Lung (tissue), 12 donors: Measurements from ENCODE around the gene EPS8. TPM values are rescaled to one million over a fixed set of nuclear protein-coding genes. Genes with fewer than 3 reads are reported as not detected.

ENCODE experiments used
- ATAC-seq: fragments of 200-7000 bp; cut with Tn5 transposase; one replicate; pipeline ENCODE4 v1.9.1; 2020; ENCODE audit warnings: moderate number of reproducible peaks; ENCODE audit not compliant: insufficient read depth, low FRiP score
- DNase-seq, 3 donors: peaks; one replicate each; pipeline ENCODE4 v3.0.0-alpha.2; 2013 to 2017
- H3K27ac ChIP-seq, 2 donors: one replicate each; pipeline ENCODE4 v1.5.1; 2013; ENCODE audit warnings: mild to moderate bottlenecking in 2 of 2, moderate library complexity in 2 of 2, control low read depth in 1 of 2, inconsistent platforms in 1 of 2, low read depth in 1 of 2, low read length in 1 of 2
- H3K27me3 ChIP-seq, 3 donors: one replicate each; pipeline ENCODE4 v1.5.1; 2013; ENCODE audit warnings: low read length in 2 of 3; ENCODE audit not compliant: control insufficient read depth in 3 of 3, insufficient read depth in 3 of 3
- H3K36me3 ChIP-seq, 4 donors: one replicate each; pipeline ENCODE4 v1.5.1; 2013; ENCODE audit warnings: low read length in 4 of 4, mild to moderate bottlenecking in 1 of 4, moderate library complexity in 1 of 4; ENCODE audit not compliant: control insufficient read depth in 4 of 4, insufficient read depth in 4 of 4
- H3K4me1 ChIP-seq, 5 donors: one replicate each; pipeline ENCODE4 v1.5.1; 2013; ENCODE audit warnings: low read length in 5 of 5, mild to moderate bottlenecking in 2 of 5, moderate library complexity in 1 of 5; ENCODE audit not compliant: control insufficient read depth in 5 of 5, insufficient read depth in 5 of 5
- H3K4me3 ChIP-seq: one replicate; pipeline ENCODE4 v1.5.1; 2013; ENCODE audit warnings: mild to moderate bottlenecking, control low read depth, moderate library complexity
- H3K9ac ChIP-seq, 2 donors: one replicate each; pipeline ENCODE4 v1.5.1; 2013; ENCODE audit warnings: low read length in 2 of 2, control low read depth in 1 of 2; ENCODE audit not compliant: insufficient read depth in 1 of 2
- H3K9me3 ChIP-seq, 4 donors: one replicate each; pipeline ENCODE4 v1.5.1; 2013; ENCODE audit warnings: low read length in 3 of 4, mild to moderate bottlenecking in 1 of 4, moderate library complexity in 1 of 4; ENCODE audit not compliant: control insufficient read depth in 4 of 4, insufficient read depth in 3 of 4
- WGBS, 2 donors: extraction: QIAGEN DNeasy Blood & Tissue Kit; methylation state at CpG; one replicate each; pipeline ENCODE4 v1.1.7; 2013; 5-methylcytosine and 5-hydroxymethylcytosine counted together
- polyA plus RNA-seq, 2 donors: library from polyadenylated mRNA; stranded (reverse); fragments of 200-250 nt; gene quantifications; one replicate each; pipeline ENCODE4 v1.2.1, GENCODE V29; 2013
- total RNA-seq, 2 donors: library from RNA; depleted of rRNA in 1 of 2; stranded (reverse); fragments of >200 nt in 1 of 2; gene quantifications; one replicate each; pipeline ENCODE4 v1.2.1, GENCODE V29; 2014 to 2021
- TF ChIP-seq, protein P1 (sequence below): IDR thresholded peaks from 2 replicates; pipeline ENCODE4 v1.5.1; 2012; ENCODE audit warnings: mild to moderate bottlenecking; ENCODE audit errors: control extremely low read depth, extremely low read depth
- donor health status: control.
- donor health status: control.
- donor health status: Bipolar disorder and iron deficiency.
- donor health status: healthy.
- donor health status: DM: yes; HTN: yes; CAD: no.

The EPS8 gene
- total and polyA plus RNA-seq, 4 donors, result 30.1 to 153 (median 48.9) TPM

- ATAC-seq, result peak; percentile 43
- no peaks in the 10 kb centered on the region for H3K9me3 ChIP-seq
- H3K27me3 ChIP-seq, result no peaks in the 10 kb centered on the region
- 23 to 38% methylated on average over 3 of the region's 3 CpGs for WGBS, 2 donors
- no peak overlapping the region for H3K9ac ChIP-seq
- peaks cover 0 to 7% (median 0%) of the 10 kb centered on the region in 5 donors for H3K4me1 ChIP-seq
- no peak for DNase-seq
- peak overlapping the region in 1 of 2 donors; percentile 60 for H3K27ac ChIP-seq
- TF ChIP-seq, protein P1, sequence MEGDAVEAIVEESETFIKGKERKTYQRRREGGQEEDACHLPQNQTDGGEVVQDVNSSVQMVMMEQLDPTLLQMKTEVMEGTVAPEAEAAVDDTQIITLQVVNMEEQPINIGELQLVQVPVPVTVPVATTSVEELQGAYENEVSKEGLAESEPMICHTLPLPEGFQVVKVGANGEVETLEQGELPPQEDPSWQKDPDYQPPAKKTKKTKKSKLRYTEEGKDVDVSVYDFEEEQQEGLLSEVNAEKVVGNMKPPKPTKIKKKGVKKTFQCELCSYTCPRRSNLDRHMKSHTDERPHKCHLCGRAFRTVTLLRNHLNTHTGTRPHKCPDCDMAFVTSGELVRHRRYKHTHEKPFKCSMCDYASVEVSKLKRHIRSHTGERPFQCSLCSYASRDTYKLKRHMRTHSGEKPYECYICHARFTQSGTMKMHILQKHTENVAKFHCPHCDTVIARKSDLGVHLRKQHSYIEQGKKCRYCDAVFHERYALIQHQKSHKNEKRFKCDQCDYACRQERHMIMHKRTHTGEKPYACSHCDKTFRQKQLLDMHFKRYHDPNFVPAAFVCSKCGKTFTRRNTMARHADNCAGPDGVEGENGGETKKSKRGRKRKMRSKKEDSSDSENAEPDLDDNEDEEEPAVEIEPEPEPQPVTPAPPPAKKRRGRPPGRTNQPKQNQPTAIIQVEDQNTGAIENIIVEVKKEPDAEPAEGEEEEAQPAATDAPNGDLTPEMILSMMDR, result no peak
- no peak overlapping the region for H3K4me3 ChIP-seq
- H3K36me3 ChIP-seq, result no peaks in the 10 kb centered on the region
Observed at GRCh38 chr12:15701631-15702156, 87.5 kb downstream of the EPS8 start.

DNA sequence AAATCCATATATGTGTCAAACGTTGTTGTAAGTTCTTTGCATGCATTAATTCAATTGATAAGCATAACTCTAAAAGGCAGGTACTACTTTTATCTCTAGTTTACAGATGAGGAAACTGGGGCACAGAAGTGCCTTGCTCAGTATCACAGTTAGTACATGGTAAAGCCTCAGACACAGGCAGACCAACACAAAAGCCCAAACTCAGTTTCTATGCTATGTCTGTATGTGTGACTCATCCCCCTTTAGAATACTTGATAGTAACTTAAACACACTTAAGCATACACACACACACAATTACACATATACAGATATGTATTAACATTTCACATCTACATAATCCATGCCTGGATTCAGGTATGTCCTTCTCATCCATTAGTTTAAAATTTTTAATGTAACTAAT is 88.0 kb downstream of the EPS8 start:
- peaks cover 0 to 7% (median 0%) of the 10 kb centered on the region in 5 donors for H3K4me1 ChIP-seq
- no peaks in the 10 kb centered on the region for H3K36me3 ChIP-seq
- H3K9ac ChIP-seq, result no peak overlapping the region
- TF ChIP-seq, protein P1, result no peak
- H3K27me3 ChIP-seq, result no peaks in the 10 kb centered on the region
- ATAC-seq (no peak), DNase-seq (no peak)
- no peak overlapping the region for H3K4me3 ChIP-seq
- no peaks in the 10 kb centered on the region for H3K9me3 ChIP-seq
- H3K27ac ChIP-seq, result peak overlapping the region in 1 of 2 donors; percentile 70
- 48 to 59% methylated on average over 1 of the region's 1 CpG for WGBS, 2 donors

DNA sequence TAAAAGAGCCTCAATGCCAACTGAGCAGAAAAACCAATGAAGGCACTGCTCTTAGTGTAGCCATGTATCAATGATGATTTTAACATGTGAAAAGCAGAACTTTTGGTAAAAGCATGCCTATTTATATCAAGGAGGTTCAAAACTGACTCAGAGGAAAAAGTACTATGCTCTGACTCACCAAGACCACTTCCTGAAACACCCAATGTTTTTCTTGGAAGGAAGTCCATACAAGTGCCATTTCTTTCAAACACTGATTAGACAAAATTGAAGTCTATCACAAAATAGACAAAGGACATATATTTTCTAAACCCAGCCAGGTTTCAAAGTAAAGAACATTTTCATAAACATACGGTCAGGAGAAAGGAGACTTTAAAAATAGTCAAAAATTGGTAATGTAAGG is 88.6 kb downstream of the EPS8 start:
- Histone ChIP-seq H3K4me3 (no peak overlapping the region), H3K27ac (peak overlapping the region in 1 of 2 donors; percentile 53), H3K36me3 (no peaks in the 10 kb centered on the region), H3K9me3 (no peaks in the 10 kb centered on the region), H3K27me3 (no peaks in the 10 kb centered on the region), H3K4me1 (peaks cover 0 to 4% (median 0%) of the 10 kb centered on the region in 5 donors), H3K9ac (no peak overlapping the region)
- DNase-seq (no peak), ATAC-seq (peak; percentile 49)
- 43 to 44% methylated on average over 1 of the region's 1 CpG for WGBS, 2 donors
- TF ChIP-seq, protein P1, result no peak

GRCh38 chr12:15699886-15700285 is 89.3 kb downstream of the EPS8 start:
- TF ChIP-seq, protein P1, result no peak

More at GRCh38 chr12:15699886-15700285, 89.3 kb downstream of the EPS8 start:
- Histone ChIP-seq H3K27me3 (no peaks in the 10 kb centered on the region), H3K4me1 (peaks cover 0 to 4% (median 0%) of the 10 kb centered on the region in 5 donors), H3K9me3 (no peaks in the 10 kb centered on the region), H3K27ac (peak overlapping the region; percentile 13 to 42), H3K4me3 (no peak overlapping the region), H3K36me3 (no peaks in the 10 kb centered on the region), H3K9ac (no peak overlapping the region)
- 85 to 88% methylated on average over 8 of the region's 8 CpGs for WGBS, 2 donors
- ATAC-seq (no peak), DNase-seq (no peak)
